ENCODE results near the gene ARHGEF17.

Gene ARHGEF17

GRCh38 chr11:73395297-73396208 lies 87.5 kb downstream of the ARHGEF17 start:
- DNase-seq, result no peak

DNA sequence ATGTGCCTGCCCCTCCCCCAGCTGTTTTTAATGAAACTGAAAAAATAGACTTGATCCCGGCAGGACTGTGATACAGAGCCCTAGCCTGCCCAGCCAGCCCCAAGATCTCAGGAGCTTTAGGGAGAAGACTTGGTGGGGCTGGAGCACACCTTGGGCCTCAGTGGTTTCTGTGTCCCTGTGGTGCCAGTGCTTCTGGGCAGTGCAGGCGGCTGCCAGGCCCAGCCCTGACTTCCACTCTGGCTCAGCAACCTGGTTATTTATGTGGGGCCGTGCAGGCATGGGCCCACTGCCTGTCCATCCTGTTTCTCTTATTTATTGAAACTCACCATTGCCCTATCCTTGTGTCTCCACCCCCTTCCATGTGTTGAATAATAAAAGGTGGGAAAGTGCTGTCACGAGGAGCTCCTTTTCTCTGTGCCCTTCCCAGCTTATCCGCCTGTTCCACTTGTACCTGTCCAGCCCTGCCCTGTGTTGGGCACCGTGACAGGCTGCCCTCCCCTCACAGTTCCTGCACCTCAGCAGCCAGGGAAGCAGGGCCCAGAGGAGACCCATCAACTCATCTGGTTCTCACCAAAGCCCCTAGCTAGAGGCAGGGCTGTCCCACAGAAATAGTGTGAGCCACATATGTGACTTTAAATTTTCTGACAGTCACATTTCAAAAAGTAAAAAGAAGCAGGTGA lies 88.3 kb downstream of the ARHGEF17 start:
- no peak for DNase-seq

DNA sequence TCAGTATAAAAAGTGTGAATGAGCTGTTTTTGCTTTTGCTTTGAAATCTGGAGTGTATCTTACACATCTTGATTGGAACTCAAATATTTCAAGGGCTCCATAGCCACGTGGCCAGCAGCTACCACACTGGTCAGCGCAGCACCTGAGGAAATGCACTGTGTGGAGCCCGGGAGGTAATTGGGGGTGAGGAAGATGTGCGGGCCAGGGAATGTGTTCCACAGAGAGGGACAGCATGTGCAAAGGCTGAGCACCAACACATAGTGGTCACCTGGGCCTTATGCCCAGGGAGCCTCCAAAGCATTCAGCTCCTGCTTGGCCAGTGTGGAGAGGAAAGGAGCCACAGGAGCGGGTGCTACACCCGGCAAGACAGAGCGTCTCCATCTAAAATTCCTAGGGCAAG lies 88.9 kb downstream of the ARHGEF17 start:
- no peak for DNase-seq

DNA sequence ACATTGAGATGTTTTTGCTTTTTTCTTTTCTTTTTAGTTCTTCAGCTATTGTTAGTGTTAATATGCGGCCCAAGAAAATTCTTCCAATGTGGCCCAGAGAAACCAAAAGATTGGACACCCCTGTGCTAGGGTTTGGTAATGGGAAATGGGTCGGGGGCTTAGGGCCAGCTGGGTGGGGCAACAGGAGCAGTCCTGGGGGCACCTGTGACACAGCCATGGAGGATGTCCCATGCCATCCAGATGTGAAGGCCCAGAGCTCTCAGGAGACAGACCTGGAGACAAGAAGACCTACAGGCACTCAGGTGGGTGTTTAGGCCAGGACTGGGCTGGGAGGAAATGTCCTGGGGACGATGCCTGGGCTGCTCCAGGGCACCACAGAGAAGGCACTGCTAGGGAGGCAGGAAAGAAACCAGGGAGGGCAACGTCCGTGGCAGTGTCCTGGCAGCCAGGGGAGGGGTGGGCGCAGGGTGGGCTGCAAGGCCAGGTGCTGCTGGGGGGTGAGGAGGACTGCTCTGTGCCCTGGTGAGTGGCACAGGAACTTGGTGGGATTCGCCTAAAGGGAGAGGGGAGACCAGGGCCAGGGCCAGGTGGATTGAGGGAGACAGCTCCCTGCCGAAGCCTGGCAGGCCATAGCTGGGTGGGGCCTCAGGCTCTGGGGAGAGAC lies 89.5 kb downstream of the ARHGEF17 start:
- DNase-seq, result no peak

- DNase-seq, result no peak
Measured at GRCh38 chr11:73398132-73398526, 90.1 kb downstream of the ARHGEF17 start.

GRCh38 chr11:73398721-73399120 lies 90.6 kb downstream of the ARHGEF17 start:
- no peak for DNase-seq

DNA sequence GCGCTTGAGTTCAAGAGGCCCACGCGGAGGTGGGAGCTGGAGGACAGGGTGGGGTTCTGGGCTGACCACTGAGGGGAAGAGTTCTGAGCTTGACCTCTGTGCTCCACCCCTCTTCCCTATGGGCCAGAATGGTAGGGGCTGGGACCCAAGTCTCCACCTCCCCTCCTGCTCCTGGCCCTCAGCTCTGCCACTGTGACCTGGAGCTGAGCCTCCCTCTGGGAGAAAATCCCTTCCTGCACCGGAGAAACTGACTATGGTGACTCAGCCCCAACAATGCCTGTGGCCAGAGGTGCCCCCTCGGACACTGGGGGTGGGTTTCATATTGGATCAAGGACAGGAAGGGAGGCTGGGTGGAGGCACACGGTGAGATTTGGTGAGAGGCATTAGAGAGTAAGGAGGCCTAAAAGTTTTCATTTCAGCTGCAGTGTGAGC lies 91.1 kb downstream of the ARHGEF17 start:
- DNase-seq, result no peak

GRCh38 chr11:73399636-73400035 lies 91.6 kb downstream of the ARHGEF17 start:
- DNase-seq, result no peak

- DNase-seq, result no peak
Measured at GRCh38 chr11:73400293-73400692, 92.2 kb downstream of the ARHGEF17 start.

GRCh38 chr11:73401217-73401923 lies 93.3 kb downstream of the ARHGEF17 start:
- no peak for DNase-seq

DNA sequence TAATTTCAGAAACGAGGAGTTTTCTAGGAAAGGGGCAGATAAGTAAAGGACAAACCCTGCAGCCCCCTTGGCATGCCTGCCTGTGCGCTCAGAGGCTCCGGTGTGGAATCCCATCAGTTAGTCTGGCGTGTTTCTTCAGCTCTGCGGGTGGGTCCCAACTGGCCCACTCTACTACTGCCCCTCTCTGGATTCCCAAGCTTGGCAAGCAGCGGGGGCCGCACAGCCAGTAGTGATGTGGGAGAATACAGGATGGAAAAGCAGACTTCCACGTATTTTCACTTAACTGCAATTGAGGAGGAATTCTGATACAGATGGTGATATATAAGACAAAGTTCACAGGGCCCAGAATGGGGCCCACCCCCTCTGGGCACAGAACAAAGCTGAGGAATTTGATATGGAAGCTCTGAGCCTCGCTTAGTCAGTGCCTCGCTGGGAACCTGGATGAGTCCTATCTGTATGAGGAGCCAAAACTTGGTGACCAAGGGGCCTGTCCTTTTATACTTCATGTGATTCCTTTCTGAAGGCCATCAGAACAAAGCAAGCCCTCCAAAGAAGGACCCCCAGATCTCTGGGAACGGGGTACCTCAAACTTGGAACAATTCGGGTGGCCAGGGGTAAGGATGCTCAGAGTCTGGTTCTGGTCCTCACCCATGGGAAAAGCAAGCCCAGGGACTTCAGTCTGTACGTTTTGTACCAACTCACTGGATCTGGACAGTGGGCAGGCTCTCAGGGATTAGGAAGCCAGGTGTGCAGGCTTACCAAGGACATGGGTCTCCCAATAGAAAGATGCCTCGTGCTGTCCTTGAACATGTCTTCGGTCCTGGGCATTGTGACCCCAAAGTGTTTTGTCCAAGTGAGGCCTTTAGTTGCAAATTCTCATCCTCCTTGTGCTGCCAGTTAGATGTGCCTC lies 94.1 kb downstream of the ARHGEF17 start:
- DNase-seq, result no peak

GRCh38 chr11:73402834-73403185 lies 94.7 kb downstream of the ARHGEF17 start:
- no peak for DNase-seq

DNA sequence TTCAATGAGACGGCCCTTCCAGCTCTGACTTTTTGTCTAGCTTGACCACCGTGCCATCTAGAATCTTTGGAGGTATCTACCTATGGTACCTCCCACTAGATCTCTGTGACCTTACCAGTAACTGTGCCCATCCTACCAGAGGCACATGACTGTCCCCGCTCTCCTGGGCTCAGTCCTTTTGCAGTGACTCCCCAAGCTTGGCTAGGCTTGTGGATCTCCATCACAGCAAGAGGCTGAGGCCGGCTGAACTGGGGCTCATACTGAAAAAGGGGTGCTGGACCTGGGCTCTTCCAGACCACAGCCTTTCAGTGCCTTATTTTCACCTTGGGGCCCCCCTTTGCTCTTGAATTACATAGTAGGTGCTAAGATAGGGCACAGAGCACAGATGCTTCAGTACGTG lies 95.5 kb downstream of the ARHGEF17 start:
- DNase-seq, result no peak

DNA sequence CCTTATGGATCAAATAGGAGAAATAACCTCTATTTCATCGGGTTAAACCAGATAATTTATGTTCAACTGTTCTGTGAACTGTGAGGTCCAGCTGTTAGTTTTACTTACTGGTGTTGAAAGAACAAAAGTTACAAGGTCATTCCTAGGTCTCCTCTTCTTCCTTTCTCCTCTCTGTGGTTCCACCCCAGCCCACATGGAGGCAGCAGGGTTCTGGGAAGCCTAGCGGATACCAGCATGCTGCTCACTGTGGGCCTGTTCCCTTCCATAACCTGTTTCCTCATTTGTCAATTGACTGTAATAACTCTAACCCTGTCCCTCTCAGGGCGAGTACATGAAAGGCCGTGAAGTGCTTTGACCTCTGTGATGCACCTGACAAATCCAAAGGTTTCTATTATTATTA lies 96.0 kb downstream of the ARHGEF17 start:
- DNase-seq, result peak; percentile 84 to 90

- DNase-seq, result no peak
Measured at GRCh38 chr11:73404506-73405145, 96.5 kb downstream of the ARHGEF17 start.

GRCh38 chr11:73405146-73405510 lies 97.1 kb downstream of the ARHGEF17 start:
- DNase-seq, result no peak

DNA sequence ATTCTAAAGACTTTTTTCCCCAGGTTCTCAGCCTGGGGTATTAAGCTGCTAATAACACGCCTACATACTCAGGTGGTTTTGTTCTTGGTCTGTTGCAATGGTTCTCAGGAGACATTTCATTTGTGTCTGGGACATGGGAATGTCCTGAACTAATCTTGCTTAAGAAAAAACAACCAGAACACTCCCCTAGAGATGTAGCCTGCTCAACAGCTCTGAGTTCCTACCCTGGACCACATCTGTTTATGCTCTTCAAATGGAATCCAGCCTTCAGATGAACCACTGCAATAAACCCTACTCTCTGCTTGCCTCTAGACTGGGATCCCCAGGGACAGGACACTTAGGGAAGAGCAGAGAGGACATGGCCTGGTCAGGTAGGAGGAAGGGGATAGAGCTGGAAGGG lies 98.1 kb downstream of the ARHGEF17 start:
- DNase-seq, result no peak

DNA sequence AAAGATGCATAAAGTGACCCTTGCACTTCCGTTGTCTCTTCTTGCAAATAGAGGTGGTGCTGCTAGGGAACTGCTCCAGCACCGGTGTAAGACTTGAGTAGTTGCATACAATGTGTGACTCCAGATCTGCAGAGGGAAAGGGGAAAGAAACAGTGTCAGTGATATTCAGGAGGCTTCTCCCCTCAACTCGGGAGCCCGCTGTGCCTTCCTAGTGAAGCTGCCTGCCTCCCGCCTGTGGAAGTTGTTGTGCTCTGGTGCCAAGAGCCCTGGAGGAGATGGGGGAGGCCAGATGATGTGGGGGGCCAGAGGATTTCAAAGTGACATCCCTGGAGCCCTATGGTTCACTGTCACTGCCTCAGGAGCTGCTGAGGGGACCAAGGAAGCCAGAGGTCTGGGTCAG lies 98.5 kb downstream of the ARHGEF17 start:
- DNase-seq, result no peak

- DNase-seq, result no peak
Measured at GRCh38 chr11:73409431-73409830, 101.4 kb downstream of the ARHGEF17 start.

DNA sequence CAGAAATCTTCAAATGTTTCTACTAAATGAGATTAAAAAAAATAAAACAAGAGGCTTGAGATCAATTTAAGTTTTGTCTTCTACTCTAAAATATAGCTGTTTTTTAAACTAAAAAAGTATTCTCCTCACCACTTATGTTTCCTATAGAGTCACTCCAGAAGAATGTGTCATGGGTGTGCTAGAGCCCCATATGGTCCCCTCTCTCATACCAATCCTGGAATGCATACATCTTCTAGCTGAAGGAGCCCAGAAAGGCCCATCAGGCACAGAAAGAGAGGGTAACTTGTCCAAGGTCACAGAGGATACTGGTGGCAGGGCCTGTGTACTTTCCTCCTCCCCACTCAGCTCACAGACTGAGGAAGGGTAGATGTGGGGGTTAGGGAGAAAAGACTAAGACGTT lies 102.6 kb downstream of the ARHGEF17 start:
- no peak for DNase-seq

DNA sequence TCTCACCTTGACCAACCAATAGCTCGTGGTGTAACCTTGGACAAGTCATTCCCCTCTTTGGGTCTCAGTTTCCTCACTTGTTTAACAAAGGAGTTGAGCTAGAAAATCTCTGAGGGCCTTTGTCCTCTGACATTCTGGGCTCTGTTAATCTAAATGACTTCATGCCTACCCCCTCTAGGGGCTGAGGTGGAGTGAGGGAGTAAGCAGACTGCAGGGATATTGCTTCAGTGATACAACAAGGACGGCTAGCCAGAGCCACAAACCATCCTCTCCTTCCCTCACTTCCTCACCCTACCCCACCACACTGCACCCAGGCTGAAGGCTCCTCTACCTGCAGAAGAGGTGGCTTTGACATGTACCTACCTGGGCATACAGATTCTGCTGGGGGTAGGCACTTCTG lies 103.0 kb downstream of the ARHGEF17 start:
- no peak for DNase-seq

All from inflammatory macrophage (primary cell).